Activated T-cell treated with anti-CD3 and anti-CD28 coated beads, Interleukin-2, amount 50 U/mL, for 4 hours (primary cell): ENCODE results near the gene NEK6. TPM values are rescaled to one million over a fixed set of nuclear protein-coding genes. Genes with fewer than 3 reads are reported as not detected.

ENCODE experiments used
- ATAC-seq, 2 donors: fragments of 200-7000 bp; cut with Tn5 transposase; one replicate each; pipeline ENCODE4 v1.10.0; 2021
- DNase-seq: peaks from one replicate; pipeline ENCODE4 v3.0.0-alpha.2; 2020
- H3K27me3 Mint-ChIP-seq: one replicate; pipeline ENCODE4 v1.8.0; 2021; ENCODE audit warnings: low read depth, mixed read lengths
- H3K36me3 Mint-ChIP-seq: one replicate; pipeline ENCODE4 v1.8.0; 2022; ENCODE audit warnings: mixed read lengths; ENCODE audit not compliant: insufficient read depth
- H3K4me1 Mint-ChIP-seq: one replicate; pipeline ENCODE4 v1.8.0; 2021; ENCODE audit warnings: low read depth, mixed read lengths
- H3K4me3 Mint-ChIP-seq: one replicate; pipeline ENCODE4 v1.8.0; 2021; ENCODE audit warnings: mild to moderate bottlenecking, moderate library complexity, mixed read lengths
- H3K9me3 Mint-ChIP-seq: one replicate; pipeline ENCODE4 v1.8.0; 2021; ENCODE audit warnings: mixed read lengths
- total RNA-seq, 3 donors: library from RNA; stranded (reverse); gene quantifications; one replicate each; pipeline ENCODE4 v1.2.1, GENCODE V29; 2021

NEK6 gene
- 10 to 100 TPM; 29.8 to 46.1 (median 43.0) TPM for total RNA-seq

DNA sequence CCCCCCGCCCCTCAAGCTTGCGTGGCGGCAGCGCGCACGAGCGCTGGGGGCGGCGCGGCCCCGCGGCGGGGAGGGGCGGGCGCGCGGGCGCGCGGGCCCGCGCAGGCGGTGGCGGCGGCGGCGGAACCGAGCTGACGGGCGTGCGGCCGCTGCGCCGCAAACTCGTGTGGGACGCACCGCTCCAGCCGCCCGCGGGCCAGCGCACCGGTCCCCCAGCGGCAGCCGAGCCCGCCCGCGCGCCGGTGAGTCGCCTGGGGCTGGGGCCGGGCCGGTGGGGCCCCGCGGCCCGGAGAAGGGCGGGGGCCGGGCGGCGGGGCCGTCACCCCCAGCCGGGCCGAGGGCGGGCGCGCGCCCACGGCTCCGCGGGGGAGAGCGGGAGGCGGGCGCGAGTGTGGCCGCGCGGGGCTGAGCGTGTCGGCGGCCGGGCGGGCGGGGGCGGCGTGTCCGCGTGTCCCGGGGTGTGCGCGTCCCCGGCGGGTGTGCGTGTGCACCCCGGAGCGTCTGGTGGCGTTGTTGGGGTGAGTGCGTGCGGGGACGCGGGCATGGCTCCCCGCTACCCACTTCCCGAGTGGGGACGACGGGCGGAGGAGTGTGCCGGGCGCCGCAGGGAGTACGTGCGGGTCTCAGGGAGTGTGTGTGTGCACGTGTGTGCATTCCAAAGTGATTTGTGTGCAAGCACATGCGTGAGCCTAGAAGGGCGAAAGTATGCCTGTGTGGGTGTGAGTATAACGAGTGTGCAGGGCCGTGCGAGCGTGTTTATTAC lies at the start of gene NEK6:
Gene NEK6, plus strand, starts transcription at position 106 of the 763 bp plus-strand sequence. CDS start 44,016 bp downstream, outside the sequence.
- H3K36me3 Mint-ChIP-seq: no peaks in the 10 kb centered on the region
- H3K4me3 Mint-ChIP-seq: peak within 1 kb of the TSS; percentile 93
- no peaks in the 10 kb centered on the region for H3K9me3 Mint-ChIP-seq
- H3K4me1 Mint-ChIP-seq: peaks cover 57% of the 10 kb centered on the region
- peak; percentile 45 to 52 for ATAC-seq
- no peak for DNase-seq
- H3K27me3 Mint-ChIP-seq: peaks cover 20% of the 10 kb centered on the region

DNA sequence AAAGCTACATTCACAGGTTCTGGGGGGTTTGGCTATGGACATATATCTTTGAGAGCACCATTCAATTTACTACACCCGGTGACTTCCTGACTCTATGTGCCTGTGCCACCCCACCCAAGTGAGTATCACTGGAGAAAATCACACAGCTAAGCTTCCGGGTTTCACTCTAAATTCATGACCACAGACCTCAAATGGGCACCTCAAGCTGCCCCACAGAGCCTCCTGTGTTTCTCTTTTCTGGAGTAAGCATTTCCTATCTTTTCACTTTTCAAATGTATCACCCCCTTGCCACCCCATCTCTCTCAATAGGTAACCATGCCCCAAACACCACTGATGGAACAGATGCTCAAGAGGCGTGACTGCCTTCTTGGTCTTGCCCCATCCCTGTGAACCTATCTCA lies 49.2 kb upstream of the NEK6 start:
- DNase-seq: no peak
- Mint-ChIP-seq H3K27me3 (no peaks in the 10 kb centered on the region), H3K4me3 (peak overlapping the region; percentile 39), H3K4me1 (peaks cover 63% of the 10 kb centered on the region), H3K36me3 (no peaks in the 10 kb centered on the region), H3K9me3 (no peaks in the 10 kb centered on the region)
- ATAC-seq: no peak

DNA sequence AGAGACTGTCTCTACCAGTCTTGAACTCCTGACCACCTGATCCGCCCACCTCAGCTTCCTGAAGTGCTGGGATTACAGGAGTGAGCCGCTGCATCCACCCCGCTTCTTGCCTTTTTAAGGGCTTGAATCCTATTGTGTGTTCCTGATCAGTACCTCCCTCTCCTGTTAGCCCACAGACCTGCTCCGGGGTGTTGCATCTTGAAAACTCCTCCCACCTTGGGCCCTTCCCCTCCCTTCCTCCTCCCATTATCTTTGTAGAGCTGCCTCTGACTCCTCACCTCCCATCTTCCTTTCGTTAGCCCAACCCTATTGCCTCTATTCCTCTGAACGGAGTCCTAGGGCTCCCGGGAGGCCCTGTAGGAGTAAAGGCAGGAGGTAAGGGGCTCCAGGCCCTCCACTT lies 48.5 kb upstream of the NEK6 start:
- H3K27me3 Mint-ChIP-seq: no peaks in the 10 kb centered on the region
- no peak for ATAC-seq
- no peak for DNase-seq
- peaks cover 62% of the 10 kb centered on the region for H3K4me1 Mint-ChIP-seq
- no peaks in the 10 kb centered on the region for H3K9me3 Mint-ChIP-seq
- H3K36me3 Mint-ChIP-seq: no peaks in the 10 kb centered on the region
- H3K4me3 Mint-ChIP-seq: no peak overlapping the region

DNA sequence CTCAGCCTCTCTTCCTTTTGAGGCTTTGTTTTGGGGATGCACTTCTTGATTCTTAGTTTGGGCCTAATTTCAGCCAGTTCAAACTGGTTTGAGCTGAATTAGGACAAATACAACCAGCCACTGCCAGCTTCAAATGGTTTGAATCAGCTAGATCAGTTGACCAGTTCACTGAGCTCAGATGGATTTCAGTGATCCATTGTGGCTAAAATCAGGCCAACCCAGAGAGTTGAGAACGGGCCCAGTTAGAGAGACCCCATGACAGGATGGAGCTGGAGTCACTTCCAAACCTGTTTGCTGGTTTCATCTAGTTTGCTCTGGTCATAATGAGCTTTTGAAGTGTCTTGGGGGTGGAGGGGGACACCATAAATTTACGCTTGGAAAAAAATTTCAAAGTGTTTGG lies 48.0 kb upstream of the NEK6 start:
- DNase-seq: no peak
- no peaks in the 10 kb centered on the region for H3K36me3 Mint-ChIP-seq
- no peak for ATAC-seq
- H3K9me3 Mint-ChIP-seq: no peaks in the 10 kb centered on the region
- H3K27me3 Mint-ChIP-seq: no peaks in the 10 kb centered on the region
- peaks cover 67% of the 10 kb centered on the region for H3K4me1 Mint-ChIP-seq
- no peak overlapping the region for H3K4me3 Mint-ChIP-seq

DNA sequence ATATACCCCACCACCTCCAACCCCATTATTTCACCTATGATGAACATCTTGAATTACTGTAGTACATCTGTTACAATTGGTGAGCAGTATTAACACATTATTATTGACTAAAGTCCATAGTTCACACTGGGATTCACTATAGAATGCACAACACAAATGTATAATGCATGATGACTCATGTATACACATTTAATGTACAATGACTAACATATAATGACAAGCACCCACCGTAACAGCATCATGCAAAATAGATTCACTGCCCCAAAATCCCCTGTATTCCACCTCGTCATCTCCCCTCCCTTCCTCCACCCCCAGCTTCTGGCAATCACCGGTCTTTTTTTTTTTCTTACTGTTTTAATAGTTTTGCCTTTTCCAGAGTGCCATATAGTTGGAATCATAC lies 47.1 kb upstream of the NEK6 start:
- no peaks in the 10 kb centered on the region for H3K36me3 Mint-ChIP-seq
- DNase-seq (no peak), ATAC-seq (peak; percentile 96 to 97)
- no peaks in the 10 kb centered on the region for H3K27me3 Mint-ChIP-seq
- H3K4me1 Mint-ChIP-seq: peaks cover 70% of the 10 kb centered on the region
- peak overlapping the region; percentile 16 for H3K4me3 Mint-ChIP-seq
- no peaks in the 10 kb centered on the region for H3K9me3 Mint-ChIP-seq

DNA sequence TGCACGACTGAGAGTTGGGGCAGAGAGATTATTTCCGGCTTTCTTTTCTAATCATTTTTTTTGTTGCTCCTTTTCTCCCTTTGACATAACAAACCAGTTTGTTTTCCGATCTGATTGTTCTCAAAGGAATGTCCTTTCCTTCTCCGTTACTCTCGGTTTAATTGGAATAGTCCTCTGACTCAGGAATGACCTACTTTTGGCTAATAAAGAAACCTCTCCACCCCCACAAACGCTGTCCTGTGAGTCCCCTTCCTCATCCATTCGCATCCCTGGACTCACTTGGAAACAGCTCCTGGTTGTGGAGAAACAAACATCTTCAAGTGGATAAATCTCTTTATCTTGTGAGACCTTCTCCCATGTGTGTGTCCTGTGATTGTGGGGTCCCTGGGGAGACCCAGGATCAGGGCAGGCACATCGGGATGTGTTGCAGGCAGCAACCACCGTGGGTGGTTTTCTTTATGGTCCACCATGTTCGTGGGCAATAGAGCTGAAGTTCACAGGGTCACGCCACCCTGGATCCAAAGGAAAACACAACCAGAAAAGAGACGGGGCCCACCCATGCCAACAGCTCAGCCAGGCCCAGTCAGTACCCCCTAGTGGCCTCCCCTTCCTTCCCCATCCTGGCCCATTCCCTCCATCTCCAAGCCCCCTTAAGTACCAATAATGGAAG lies 45.2 kb upstream of the NEK6 start:
- no peak for DNase-seq
- no peak for ATAC-seq
- Mint-ChIP-seq H3K9me3 (no peaks in the 10 kb centered on the region), H3K36me3 (no peaks in the 10 kb centered on the region), H3K4me1 (peaks cover 75% of the 10 kb centered on the region), H3K4me3 (no peak overlapping the region), H3K27me3 (no peaks in the 10 kb centered on the region)

DNA sequence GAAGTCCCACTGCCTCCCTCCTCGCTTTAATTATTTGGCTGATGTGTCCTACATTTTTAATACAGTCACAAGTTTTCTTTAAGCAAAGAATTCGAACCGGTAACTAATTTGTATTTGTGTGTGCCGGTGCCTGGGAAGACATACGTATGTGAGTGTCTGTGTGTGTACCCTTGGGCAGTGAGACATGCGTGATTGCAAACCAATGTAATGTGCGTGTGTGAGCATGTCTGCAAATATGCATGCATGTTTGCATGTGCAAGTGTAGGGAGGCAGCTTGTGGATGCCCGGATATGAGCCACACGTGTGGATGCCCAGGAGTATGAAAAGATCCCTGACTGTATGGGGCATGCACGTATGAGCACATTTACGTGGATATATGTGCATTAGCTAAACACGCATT lies 44.4 kb upstream of the NEK6 start:
- DNase-seq (no peak), ATAC-seq (no peak)
- H3K27me3 Mint-ChIP-seq: no peaks in the 10 kb centered on the region
- peaks cover 82% of the 10 kb centered on the region for H3K4me1 Mint-ChIP-seq
- no peaks in the 10 kb centered on the region for H3K9me3 Mint-ChIP-seq
- no peaks in the 10 kb centered on the region for H3K36me3 Mint-ChIP-seq
- no peak overlapping the region for H3K4me3 Mint-ChIP-seq

DNA sequence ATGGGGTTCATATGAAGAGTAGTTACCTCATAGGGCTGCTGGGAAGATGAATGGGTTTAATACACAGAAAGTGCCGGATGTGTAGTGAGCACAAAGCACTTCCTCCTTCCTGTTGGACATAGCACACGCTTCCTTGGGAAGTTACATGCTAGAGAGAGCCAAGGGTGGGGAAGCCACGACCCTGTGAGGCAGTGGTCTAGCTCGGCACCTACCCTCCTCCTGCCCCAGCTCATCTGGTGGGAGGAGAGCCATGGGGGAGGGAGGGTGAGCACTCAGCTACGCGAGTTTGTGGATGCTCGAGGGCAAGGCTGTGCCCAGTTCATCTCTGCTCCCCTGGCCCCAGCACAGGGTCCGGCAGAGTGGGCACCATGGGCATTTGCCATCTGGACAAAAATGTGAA lies 43.6 kb upstream of the NEK6 start:
- no peak overlapping the region for H3K4me3 Mint-ChIP-seq
- H3K36me3 Mint-ChIP-seq: no peaks in the 10 kb centered on the region
- no peaks in the 10 kb centered on the region for H3K9me3 Mint-ChIP-seq
- no peaks in the 10 kb centered on the region for H3K27me3 Mint-ChIP-seq
- H3K4me1 Mint-ChIP-seq: peaks cover 82% of the 10 kb centered on the region
- ATAC-seq: no peak
- DNase-seq: no peak

DNA sequence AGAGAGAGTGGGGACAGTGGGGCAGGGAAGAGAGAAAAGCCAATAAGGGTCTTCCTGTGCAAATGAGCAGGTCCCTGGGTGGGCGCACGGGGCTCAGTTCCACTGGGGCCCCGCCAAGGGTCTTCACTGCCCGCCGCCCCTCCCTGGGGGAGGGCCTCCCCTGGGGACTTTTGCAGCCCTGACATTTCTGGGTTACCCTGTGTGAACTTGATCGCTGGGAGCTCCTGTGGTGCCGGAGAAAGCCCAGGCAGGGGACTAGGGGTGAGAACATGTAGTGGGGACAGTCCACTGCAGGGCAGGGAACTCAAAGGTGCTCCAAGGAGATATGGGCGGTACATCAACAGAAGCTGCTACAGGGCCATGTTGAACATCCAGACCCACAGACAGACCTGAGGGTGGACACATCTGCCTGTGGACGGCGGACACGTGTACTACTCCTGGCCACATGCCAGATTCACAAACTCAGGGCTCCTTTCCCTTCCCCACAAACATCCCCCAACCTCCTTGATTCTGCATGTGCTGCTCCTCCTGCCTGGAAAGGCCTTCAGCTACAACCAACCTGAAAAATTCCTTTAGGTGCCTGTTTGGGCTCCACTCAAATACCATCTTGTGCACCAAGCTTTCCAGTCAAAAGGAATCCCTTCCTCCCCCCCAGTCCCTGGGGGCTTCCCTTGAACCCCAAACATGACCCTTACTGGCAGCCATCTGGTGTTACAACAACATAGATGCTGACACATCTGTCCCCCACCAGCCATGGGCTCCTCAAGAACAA lies 43.0 kb upstream of the NEK6 start:
- Mint-ChIP-seq H3K27me3 (no peaks in the 10 kb centered on the region), H3K9me3 (no peaks in the 10 kb centered on the region), H3K4me3 (no peak overlapping the region), H3K36me3 (no peaks in the 10 kb centered on the region), H3K4me1 (peaks cover 78% of the 10 kb centered on the region)
- no peak for ATAC-seq
- no peak for DNase-seq

DNA sequence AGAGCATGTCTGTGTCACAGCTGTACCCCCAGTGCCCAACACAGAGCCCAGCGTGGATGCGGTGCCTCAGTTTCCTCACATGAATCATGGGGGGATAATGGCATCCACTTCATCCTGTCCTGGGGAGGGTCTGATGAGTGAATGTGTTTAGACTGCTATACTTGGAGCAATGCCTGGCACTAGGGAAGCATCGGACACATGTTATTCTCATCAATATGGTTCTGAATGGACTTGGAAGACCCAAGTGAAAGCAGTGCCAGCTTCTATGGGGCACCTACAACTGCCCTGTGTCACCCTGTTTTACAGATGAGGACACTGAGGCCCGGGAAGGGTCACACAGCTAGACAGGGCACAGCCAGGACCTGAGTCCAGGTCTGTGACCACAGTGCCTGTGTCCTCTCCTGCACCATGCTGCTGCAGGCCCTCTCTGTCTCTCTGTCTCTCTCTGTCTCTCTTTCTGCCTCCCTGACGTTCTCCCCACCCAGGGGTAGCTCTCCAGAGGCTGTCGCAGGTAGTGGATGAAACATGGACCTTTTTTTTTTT lies 42.3 kb upstream of the NEK6 start:
- Mint-ChIP-seq H3K9me3 (no peaks in the 10 kb centered on the region), H3K4me3 (no peak overlapping the region), H3K27me3 (no peaks in the 10 kb centered on the region), H3K36me3 (no peaks in the 10 kb centered on the region), H3K4me1 (peaks cover 73% of the 10 kb centered on the region)
- DNase-seq: no peak
- ATAC-seq: no peak

DNA sequence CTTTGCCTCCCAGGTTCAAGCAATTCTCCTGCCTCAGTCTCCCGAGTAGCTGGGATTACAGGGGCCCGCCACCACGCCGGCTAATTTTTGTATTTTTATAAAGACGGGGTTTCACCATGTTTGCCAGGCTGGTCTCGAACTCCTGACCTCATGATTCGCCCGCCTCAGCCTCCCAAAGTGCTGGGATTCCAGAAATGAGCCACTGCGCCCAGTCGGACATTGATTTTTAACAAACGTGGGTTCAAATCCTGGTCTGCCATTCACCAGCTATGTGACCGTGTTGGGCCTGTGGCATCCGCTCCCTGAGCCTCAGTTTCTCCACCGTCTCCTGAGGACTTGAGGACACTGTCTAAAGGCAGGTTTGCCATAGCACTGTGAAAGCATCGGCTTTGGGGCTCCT lies 41.8 kb upstream of the NEK6 start:
- no peaks in the 10 kb centered on the region for H3K36me3 Mint-ChIP-seq
- H3K4me1 Mint-ChIP-seq: peaks cover 69% of the 10 kb centered on the region
- no peak overlapping the region for H3K4me3 Mint-ChIP-seq
- no peak for DNase-seq
- ATAC-seq: no peak
- H3K9me3 Mint-ChIP-seq: no peaks in the 10 kb centered on the region
- H3K27me3 Mint-ChIP-seq: no peaks in the 10 kb centered on the region

DNA sequence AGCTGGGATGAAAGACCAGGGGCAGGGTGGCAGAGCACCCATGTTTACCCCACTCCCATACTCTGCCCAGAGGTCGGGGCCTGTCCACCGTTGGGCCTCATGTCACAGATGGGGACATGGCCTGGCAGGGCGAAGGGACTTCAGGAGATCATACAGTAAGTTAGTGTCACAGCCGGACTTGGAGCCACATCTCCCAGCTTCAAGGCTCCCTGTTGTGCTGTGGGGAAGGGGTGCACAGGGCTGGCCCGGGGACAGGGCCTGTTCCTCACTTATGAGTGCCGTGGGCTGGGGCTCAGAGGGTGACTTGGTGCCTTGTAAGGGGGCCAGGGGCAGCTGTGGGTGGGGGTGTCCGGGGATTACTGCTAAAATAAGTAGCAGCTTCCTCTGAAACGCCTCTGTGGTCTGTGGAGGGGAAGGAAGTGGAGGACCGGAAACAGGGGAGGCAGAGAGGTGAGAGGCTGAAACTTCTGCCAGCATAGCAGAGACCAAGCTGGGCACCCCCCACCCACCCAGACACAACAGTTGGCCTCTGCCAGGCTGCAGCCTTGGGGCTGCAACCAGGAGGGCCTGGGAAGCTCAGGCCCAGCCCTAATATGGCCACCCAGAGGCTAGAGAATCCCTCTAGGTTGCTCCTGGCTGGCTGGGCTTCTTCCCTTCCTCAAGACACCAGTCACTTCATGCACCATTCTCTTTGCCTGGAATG lies 41.1 kb upstream of the NEK6 start:
- DNase-seq (peak; percentile 14), ATAC-seq (peak; percentile 75 to 79)
- Mint-ChIP-seq H3K36me3 (no peaks in the 10 kb centered on the region), H3K4me1 (peaks cover 62% of the 10 kb centered on the region), H3K4me3 (peak overlapping the region; percentile 55), H3K27me3 (no peaks in the 10 kb centered on the region), H3K9me3 (no peaks in the 10 kb centered on the region)

DNA sequence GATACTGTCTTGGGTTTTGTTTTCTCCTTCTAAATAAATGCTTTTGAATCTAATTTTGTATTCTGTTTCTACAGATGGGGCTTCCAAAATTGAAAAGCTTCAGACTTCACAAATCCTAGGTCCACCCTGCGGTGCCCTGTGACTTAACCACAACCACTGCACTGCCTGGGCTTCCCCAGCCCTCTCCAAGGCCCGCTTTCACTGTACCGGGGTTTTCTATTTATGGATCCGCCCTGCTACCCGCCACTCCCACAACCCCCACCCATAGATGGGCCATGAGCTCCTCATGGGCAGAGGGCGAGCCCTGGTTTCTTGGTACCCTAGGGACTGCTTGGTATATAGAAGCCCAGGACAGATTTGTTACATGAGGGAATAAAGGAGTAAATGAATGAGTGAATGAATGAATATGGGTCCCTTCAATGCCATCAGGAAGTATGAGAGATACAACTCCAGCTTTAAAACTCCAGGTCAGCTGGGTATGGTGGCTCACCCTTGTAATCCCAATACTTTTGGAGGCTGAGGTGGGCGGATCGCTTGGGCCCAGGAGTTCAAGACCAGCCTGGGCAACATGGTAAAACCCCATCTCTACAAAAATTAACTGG lies 39.8 kb upstream of the NEK6 start:
- H3K4me1 Mint-ChIP-seq: peaks cover 57% of the 10 kb centered on the region
- no peaks in the 10 kb centered on the region for H3K9me3 Mint-ChIP-seq
- H3K36me3 Mint-ChIP-seq: no peaks in the 10 kb centered on the region
- no peaks in the 10 kb centered on the region for H3K27me3 Mint-ChIP-seq
- ATAC-seq (no peak), DNase-seq (no peak)
- peak overlapping the region; percentile 20 for H3K4me3 Mint-ChIP-seq
